ENCODE results near the gene ANKLE1.

DNA sequence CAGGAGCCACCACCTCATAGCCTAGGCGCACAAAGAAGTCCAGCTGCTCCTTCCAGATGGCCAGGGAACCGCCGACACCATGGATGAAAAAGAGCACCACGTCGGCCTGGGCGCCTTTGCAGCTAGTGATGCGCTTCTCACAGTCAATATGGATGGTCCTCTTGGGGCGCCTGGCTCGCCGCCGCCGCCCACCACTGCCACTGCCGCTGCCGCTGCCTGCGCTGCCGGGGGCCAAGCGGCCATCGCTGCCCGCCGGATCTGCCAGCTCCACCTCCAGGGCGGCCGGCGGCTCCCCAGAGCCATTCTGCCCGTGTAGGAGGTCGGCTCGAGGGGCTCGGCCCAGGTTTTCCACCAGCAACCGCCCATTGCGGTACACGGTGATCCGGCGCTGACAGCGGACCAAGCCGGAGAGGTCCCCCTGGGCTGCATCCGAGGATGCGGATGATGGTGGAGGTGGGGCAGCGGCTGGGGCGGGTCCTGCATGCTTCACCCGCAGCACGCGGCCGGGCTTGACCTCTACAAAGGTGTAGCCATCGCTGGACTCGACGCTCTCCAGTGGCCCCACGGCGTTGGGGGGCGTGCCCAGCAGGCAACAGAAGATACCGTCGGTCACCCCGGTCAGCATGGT, 19.4 kb downstream of the ANKLE1 start:
- TF ChIP-seq POLR2AphosphoS5 (IDR thresholded peaks at IDR 0.05; ENCODE audit: low read depth, low read length) (no peak), POLR2A (IDR thresholded peaks at IDR 0.05; ENCODE audit: low read depth, low read length) (no peak), TAF1 (IDR thresholded peaks at IDR 0.05; ENCODE audit: low read depth, low read length) (no peak), POU2F2 (IDR thresholded peaks at IDR 0.05; ENCODE audit: low read depth, low read length) (no peak)
